Parietal lobe (tissue), 1 donor: ENCODE measurements around the gene PRELID1. TPM values are rescaled to one million over a fixed set of nuclear protein-coding genes. Genes with fewer than 3 reads are reported as not detected.

ENCODE experiments used
- total RNA-seq: library from RNA; depleted of rRNA; stranded (reverse); fragments of >200 nt; gene quantifications from one replicate; pipeline ENCODE4 v1.2.3, GENCODE V29; 2014

PRELID1 gene
- 29.7 TPM for total RNA-seq

DNA sequence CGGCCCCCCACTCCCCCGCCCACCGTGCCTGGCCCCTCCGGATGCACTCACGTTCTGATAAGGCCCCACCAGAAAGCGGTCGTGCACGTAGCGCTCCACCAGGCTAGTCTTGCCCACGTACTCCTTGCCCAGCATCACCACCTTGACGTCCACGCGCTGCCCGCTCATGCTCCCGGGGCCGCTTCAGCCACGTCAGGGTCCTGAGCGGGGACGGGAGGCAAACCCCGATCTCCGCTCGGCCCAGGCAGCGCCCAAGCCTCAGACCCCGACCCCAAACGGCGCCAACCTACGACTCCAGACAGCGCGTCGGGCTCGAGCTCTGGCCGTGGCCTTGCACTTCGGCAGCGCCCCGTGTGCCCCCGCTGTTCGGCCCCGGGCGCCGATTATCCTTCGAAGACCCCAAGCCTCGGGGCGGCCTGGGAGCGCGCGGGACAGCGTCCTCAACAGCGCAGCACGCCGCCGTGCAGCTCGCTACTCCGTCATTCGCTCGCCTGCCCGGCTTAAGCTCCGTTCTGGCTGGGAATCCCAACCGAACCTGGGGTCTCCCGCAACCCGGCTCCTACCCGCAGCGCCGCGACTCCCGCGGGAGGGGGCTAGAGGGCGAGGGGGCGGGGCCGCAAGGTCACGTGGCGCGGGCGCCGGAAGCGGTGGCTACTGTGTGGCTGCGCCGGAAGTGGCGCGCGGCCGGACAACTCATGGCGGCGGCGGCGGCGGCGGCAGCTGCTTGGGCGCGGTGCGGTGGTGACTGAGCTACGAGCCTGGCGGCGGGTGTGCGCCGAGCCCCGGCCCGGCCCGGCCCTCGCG is at the start of gene PRELID1, which contains the start of gene RAB24:
PRELID1 (plus strand) TSS at position 679 of the 804 bp plus-strand sequence. CDS start 187 bp downstream, outside the sequence.
RAB24 (minus strand) TSS at position 599 of the 804 bp plus-strand sequence; CDS start at position 168, 431 bp downstream.

GRCh38 chr5:177311723-177312648 is 8.4 kb downstream of the PRELID1 start, which contains the start of gene MXD3:
MXD3 (minus strand) TSS chr5:177311898; CDS start chr5:177311830, 68 bp downstream.

DNA sequence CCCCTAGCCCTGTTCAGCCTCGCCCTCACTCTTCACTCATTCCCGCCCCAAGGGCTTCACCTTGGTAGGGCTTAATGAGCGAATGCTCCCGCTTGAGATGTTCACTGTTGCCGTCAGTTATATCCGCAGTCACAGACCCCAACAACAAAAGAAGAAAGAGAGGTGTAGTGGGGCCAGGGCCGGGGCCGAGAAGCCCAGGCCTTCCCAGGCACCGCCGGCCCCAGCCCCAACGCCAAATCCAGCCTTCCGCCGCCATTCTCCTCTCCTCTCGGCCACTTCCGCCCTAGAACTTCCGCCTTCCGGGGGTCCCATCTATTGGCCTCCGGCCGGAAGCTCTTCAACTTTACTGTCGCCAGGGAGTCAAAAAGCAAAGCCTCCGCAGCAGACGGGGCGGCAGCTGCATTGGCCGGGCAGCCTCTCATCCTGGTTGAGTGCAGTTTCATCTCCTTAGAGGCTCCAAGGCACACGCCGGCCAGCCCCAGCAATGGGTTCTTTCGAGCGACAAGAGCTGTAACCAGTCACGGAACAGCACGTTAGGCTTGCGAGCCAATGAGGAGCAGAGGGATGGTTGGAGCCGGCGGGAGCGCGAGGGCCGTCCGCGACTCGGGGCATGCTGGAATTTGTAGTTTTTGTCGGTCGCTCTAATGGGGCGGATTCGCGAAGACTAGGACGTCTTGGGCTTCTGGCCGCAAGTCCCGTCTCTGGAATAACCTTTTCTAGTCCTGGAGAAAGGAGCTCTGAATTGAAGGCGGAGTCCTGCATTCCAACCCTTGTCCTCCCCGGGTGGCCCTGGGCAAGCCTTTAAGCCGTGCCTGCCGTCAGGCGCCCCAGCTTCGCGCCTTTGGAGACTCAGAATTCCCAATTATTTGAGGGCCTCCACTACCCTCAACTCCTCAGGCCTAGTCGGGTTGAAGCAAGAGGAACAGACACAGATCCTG is 48.1 kb downstream of the PRELID1 start, which contains the start of gene LMAN2:
LMAN2 (minus strand) TSS at position 277 of the 938 bp plus-strand sequence; CDS start at position 256, 21 bp downstream.

Other genes with a start within 250 kb of the PRELID1 start
- gene FGFR4, start 216.9 kb upstream of the PRELID1 start, total RNA-seq, result 4.1 TPM
- 126 TPM for gene NSD1, start 170.0 kb upstream of the PRELID1 start, total RNA-seq
- gene RAB24, start 80 bp upstream of the PRELID1 start, total RNA-seq, result 13.8 TPM
- gene MXD3, start 8.1 kb downstream of the PRELID1 start, total RNA-seq, result 10.3 TPM
- 93.0 TPM for gene LMAN2, start 47.9 kb downstream of the PRELID1 start, total RNA-seq
- gene RGS14, start 54.1 kb downstream of the PRELID1 start, total RNA-seq, result 5.0 TPM
- gene SLC34A1, start 80.6 kb downstream of the PRELID1 start, total RNA-seq, result not detected
- gene PFN3, start 96.9 kb downstream of the PRELID1 start, total RNA-seq, result 1.6 TPM
- gene F12, start 105.8 kb downstream of the PRELID1 start, total RNA-seq, result 3.4 TPM
- gene GRK6, start 122.9 kb downstream of the PRELID1 start, total RNA-seq, result 24.1 TPM
- gene PRR7, start 143.0 kb downstream of the PRELID1 start, total RNA-seq, result 11.9 TPM
- 224 TPM for gene DBN1, start 169.8 kb downstream of the PRELID1 start, total RNA-seq
- gene PDLIM7, start 193.8 kb downstream of the PRELID1 start, total RNA-seq, result 9.1 TPM
- gene DOK3, start 206.0 kb downstream of the PRELID1 start, total RNA-seq, result 9.1 TPM
- 92.6 TPM for gene DDX41, start 213.2 kb downstream of the PRELID1 start, total RNA-seq